Activated naive CD4-positive, alpha-beta T cell treated with anti-CD3 and anti-CD28 coated beads for 36 hours (primary cell): Measurements from ENCODE around the gene IL1A. TPM values are rescaled to one million over a fixed set of nuclear protein-coding genes. Genes with fewer than 3 reads are reported as not detected.

Experiments
- CTCF ChIA-PET: fragments of 350-600 bp; sonication (Branson Sonifier 250); formaldehyde crosslinking; loops from one replicate; lab custom pipeline; 2021; ENCODE audit warnings: antibody characterized with exemption; lab: Charles Lee
- DNase-seq: peaks from one replicate; pipeline ENCODE4 v3.0.0-alpha.2; 2020
- H3K27ac Mint-ChIP-seq: one replicate; pipeline ENCODE4 v1.8.0; 2021; ENCODE audit warnings: mild to moderate bottlenecking, mixed read lengths
- H3K27me3 Mint-ChIP-seq: one replicate; pipeline ENCODE4 v1.8.0; 2021; ENCODE audit warnings: low read depth, mixed read lengths
- H3K36me3 Mint-ChIP-seq: one replicate; pipeline ENCODE4 v1.8.0; 2021; ENCODE audit warnings: low read depth, mixed read lengths
- H3K4me1 Mint-ChIP-seq: one replicate; pipeline ENCODE4 v1.8.0; 2021; ENCODE audit warnings: low read depth, mixed read lengths
- H3K4me3 Mint-ChIP-seq: one replicate; pipeline ENCODE4 v1.8.0; 2021; ENCODE audit warnings: mild to moderate bottlenecking, moderate library complexity, mixed read lengths
- H3K9me3 Mint-ChIP-seq: one replicate; pipeline ENCODE4 v1.8.0; 2021; ENCODE audit warnings: mixed read lengths
- intact Hi-C: fragments of 100-400 bp; cut with micrococcal nuclease; formaldehyde crosslinking; loops from one replicate; pipeline ENCODE4 v1.15.1; 2023
- total RNA-seq, 2 experiments: library from RNA; stranded (reverse); gene quantifications; one replicate each; pipeline ENCODE4 v1.2.3, GENCODE V29; 2021

Gene IL1A
- total RNA-seq, 2 experiments from 2014 or later = 0.17 to 0.29 TPM

DNA sequence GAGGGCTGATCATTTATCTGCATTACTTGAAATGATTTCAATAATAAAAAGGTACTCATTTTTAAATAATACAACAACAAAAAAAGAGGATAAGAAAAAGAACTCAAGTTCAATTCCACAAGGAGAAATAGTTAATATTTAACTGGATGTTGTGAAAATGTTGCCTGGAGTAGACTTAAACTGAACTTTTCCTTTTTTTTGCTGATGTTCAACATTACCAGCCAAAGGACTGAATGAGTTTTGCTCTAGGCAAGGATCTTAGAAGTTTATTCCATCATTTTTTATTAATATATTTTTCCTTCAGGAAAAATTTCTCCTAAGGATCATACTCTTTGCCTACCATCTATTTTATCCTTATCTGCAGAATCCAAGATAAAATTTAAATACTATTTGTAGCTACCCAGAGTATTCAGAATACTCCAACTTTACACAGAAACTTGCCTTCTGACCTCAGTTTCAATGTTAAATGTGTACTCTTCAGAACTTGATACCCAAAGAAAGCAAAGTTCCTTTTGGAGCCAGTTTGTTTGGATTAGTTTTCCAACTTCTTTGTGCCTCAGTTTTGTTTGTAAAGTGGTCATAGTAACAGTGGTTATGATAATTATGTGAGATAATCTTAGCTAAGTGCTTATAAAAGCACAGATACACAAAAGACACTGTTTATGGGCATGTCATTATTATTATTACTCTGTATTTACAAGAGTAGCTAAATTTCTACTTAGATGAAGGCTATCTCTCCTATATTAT lies 32.7 kb downstream of the IL1A start:
- H3K9me3 Mint-ChIP-seq = no peaks in the 10 kb centered on the region
- peaks cover 38% of the 10 kb centered on the region for H3K36me3 Mint-ChIP-seq
- intact Hi-C loops = no loop called here
- no peak overlapping the region for H3K4me3 Mint-ChIP-seq
- CTCF ChIA-PET = interaction anchor here (0.8 to 9.7 kb wide), 4 partner anchors 17 to 193 kb away, joined by 3 to 118 read pairs (median 38); no protein-coding TSS in a partner anchor
- H3K27ac Mint-ChIP-seq = no peak overlapping the region
- no peak for DNase-seq
- peaks cover 10% of the 10 kb centered on the region for H3K4me1 Mint-ChIP-seq
- H3K27me3 Mint-ChIP-seq = no peaks in the 10 kb centered on the region

GRCh38 chr2:112750560-112750843 lies 33.8 kb downstream of the IL1A start:
- Mint-ChIP-seq H3K27me3 (no peaks in the 10 kb centered on the region), H3K4me3 (no peak overlapping the region), H3K9me3 (no peaks in the 10 kb centered on the region), H3K27ac (no peak overlapping the region), H3K4me1 (peaks cover 10% of the 10 kb centered on the region), H3K36me3 (peaks cover 34% of the 10 kb centered on the region)
- intact Hi-C loops = no loop called here
- no peak for DNase-seq
- CTCF ChIA-PET = interaction anchor here (0.5 to 9.7 kb wide), 18 partner anchors 10 to 392 kb away, joined by 3 to 118 read pairs (median 4); no protein-coding TSS in a partner anchor

GRCh38 chr2:112749755-112750559 lies 34.3 kb downstream of the IL1A start:
- H3K36me3 Mint-ChIP-seq = peaks cover 30% of the 10 kb centered on the region
- H3K27me3 Mint-ChIP-seq = no peaks in the 10 kb centered on the region
- CTCF ChIA-PET = interaction anchor here (0.5 to 9.7 kb wide), 47 partner anchors 10 to 391 kb away, joined by 3 to 118 read pairs (median 4); no protein-coding TSS in a partner anchor
- H3K4me3 Mint-ChIP-seq = no peak overlapping the region
- H3K9me3 Mint-ChIP-seq = no peaks in the 10 kb centered on the region
- no peak overlapping the region for H3K27ac Mint-ChIP-seq
- peaks cover 10% of the 10 kb centered on the region for H3K4me1 Mint-ChIP-seq
- DNase-seq = peak; percentile 90
- intact Hi-C loops = loop anchor here (1.0 kb wide), 3 partner anchors 135 to 209 kb away; no protein-coding TSS in a partner anchor

DNA sequence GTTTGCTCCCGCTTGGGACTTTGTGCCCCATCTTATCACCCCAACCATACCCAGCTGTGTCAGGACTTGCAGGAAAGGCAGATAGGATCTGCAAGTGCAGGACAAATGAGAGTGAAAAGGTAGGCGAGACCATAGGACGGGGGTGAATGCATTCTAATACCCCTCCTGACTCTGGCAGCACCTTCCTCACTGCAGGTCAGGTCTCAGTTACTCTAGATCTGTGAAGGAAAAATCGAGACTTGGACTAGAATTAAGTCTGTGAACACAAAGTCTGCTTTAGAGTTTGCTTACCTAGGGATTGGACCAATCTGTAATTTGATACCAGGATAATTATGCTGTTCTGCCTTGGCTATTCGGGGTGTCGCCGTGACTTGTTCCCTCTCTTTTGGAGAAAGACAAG lies 43.8 kb downstream of the IL1A start:
- CTCF ChIA-PET = interaction anchor here (0.6 to 4.2 kb wide), 6 partner anchors 9 to 205 kb away, joined by 3 to 28 read pairs (median 4); no protein-coding TSS in a partner anchor
- Mint-ChIP-seq H3K4me1 (no peaks in the 10 kb centered on the region), H3K4me3 (no peak overlapping the region), H3K9me3 (no peaks in the 10 kb centered on the region), H3K27ac (no peak overlapping the region), H3K27me3 (no peaks in the 10 kb centered on the region), H3K36me3 (peaks cover 35% of the 10 kb centered on the region)
- DNase-seq = no peak
- intact Hi-C loops = no loop called here

GRCh38 chr2:112737542-112738232 lies 46.6 kb downstream of the IL1A start:
- no peaks in the 10 kb centered on the region for H3K27me3 Mint-ChIP-seq
- intact Hi-C loops = no loop called here
- H3K36me3 Mint-ChIP-seq = peaks cover 25% of the 10 kb centered on the region
- CTCF ChIA-PET = interaction anchor here (0.6 to 4.2 kb wide), 11 partner anchors 8 to 239 kb away, joined by 3 to 28 read pairs (median 4); no protein-coding TSS in a partner anchor
- no peaks in the 10 kb centered on the region for H3K9me3 Mint-ChIP-seq
- DNase-seq = no peak
- H3K27ac Mint-ChIP-seq = no peak overlapping the region
- H3K4me1 Mint-ChIP-seq = no peaks in the 10 kb centered on the region
- H3K4me3 Mint-ChIP-seq = no peak overlapping the region

GRCh38 chr2:112733871-112734270 lies 50.4 kb downstream of the IL1A start:
- no peaks in the 10 kb centered on the region for H3K4me1 Mint-ChIP-seq
- H3K27ac Mint-ChIP-seq = no peak overlapping the region
- intact Hi-C loops = no loop called here
- no peak for DNase-seq
- H3K4me3 Mint-ChIP-seq = no peak overlapping the region
- H3K27me3 Mint-ChIP-seq = no peaks in the 10 kb centered on the region
- H3K9me3 Mint-ChIP-seq = no peaks in the 10 kb centered on the region
- CTCF ChIA-PET = interaction anchor here (0.6 to 1.3 kb wide), 4 partner anchors 16 to 146 kb away, joined by 3 to 5 read pairs (median 4); no protein-coding TSS in a partner anchor
- peaks cover 2% of the 10 kb centered on the region for H3K36me3 Mint-ChIP-seq

- intact Hi-C loops = no loop called here
- H3K27me3 Mint-ChIP-seq = no peaks in the 10 kb centered on the region
- no peaks in the 10 kb centered on the region for H3K4me1 Mint-ChIP-seq
- no peaks in the 10 kb centered on the region for H3K9me3 Mint-ChIP-seq
- no peaks in the 10 kb centered on the region for H3K36me3 Mint-ChIP-seq
- no peak for DNase-seq
- CTCF ChIA-PET = interaction anchor here (1.3 kb wide), 1 partner anchor 16 kb away, joined by 3 read pairs; no protein-coding TSS in a partner anchor
- no peak overlapping the region for H3K4me3 Mint-ChIP-seq
- no peak overlapping the region for H3K27ac Mint-ChIP-seq
These were observed 50.8 kb downstream of the IL1A start for GRCh38 chr2:112733456-112733855.

- H3K4me1 Mint-ChIP-seq = peaks cover 2% of the 10 kb centered on the region
- no peak for DNase-seq
- H3K27ac Mint-ChIP-seq = no peak overlapping the region
- no peaks in the 10 kb centered on the region for H3K27me3 Mint-ChIP-seq
- H3K4me3 Mint-ChIP-seq = no peak overlapping the region
- no peaks in the 10 kb centered on the region for H3K9me3 Mint-ChIP-seq
- no peaks in the 10 kb centered on the region for H3K36me3 Mint-ChIP-seq
- intact Hi-C loops = no loop called here
- CTCF ChIA-PET = interaction anchor here (0.6 to 1.5 kb wide), 3 partner anchors 18 to 210 kb away, joined by 3 to 4 read pairs (median 3); no protein-coding TSS in a partner anchor
These were observed 52.8 kb downstream of the IL1A start for GRCh38 chr2:112731479-112731878.

DNA sequence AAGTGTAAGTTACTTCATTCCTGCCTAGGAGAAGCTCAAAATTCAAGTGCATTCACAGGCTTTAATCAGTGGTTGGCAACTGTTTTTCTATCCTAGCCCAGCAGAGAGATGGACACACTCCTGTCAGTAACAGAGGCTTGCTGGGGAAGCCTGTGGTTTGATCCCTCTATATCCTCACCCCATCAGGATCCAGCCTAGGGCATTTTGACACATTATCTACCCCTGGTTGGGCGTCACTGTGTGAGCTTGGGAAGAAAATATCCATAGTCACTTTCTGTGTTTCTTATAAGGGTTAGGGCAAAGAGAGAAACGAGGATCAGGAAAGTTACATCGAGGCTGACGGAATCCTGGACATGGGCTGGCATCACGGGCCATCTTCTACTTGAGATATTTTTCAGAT lies 53.5 kb downstream of the IL1A start:
- H3K4me3 Mint-ChIP-seq = no peak overlapping the region
- H3K27me3 Mint-ChIP-seq = no peaks in the 10 kb centered on the region
- H3K36me3 Mint-ChIP-seq = no peaks in the 10 kb centered on the region
- intact Hi-C loops = no loop called here
- peaks cover 4% of the 10 kb centered on the region for H3K4me1 Mint-ChIP-seq
- no peaks in the 10 kb centered on the region for H3K9me3 Mint-ChIP-seq
- no peak for DNase-seq
- CTCF ChIA-PET = interaction anchor here (0.6 to 7.7 kb wide), 5 partner anchors 19 to 211 kb away, joined by 3 to 160 read pairs (median 4); no protein-coding TSS in a partner anchor
- no peak overlapping the region for H3K27ac Mint-ChIP-seq

GRCh38 chr2:112730216-112730615 lies 54.1 kb downstream of the IL1A start:
- DNase-seq = peak; percentile 3
- Mint-ChIP-seq H3K9me3 (no peaks in the 10 kb centered on the region), H3K4me1 (peaks cover 4% of the 10 kb centered on the region), H3K27me3 (no peaks in the 10 kb centered on the region), H3K27ac (no peak overlapping the region), H3K36me3 (no peaks in the 10 kb centered on the region), H3K4me3 (no peak overlapping the region)
- CTCF ChIA-PET = interaction anchor here (1.2 to 7.7 kb wide), 5 partner anchors 9 to 211 kb away, joined by 3 to 160 read pairs (median 6); no protein-coding TSS in a partner anchor
- intact Hi-C loops = no loop called here

- Mint-ChIP-seq H3K4me3 (no peak overlapping the region), H3K27me3 (no peaks in the 10 kb centered on the region), H3K27ac (no peak overlapping the region), H3K36me3 (no peaks in the 10 kb centered on the region), H3K9me3 (no peaks in the 10 kb centered on the region), H3K4me1 (peaks cover 4% of the 10 kb centered on the region)
- intact Hi-C loops = loop anchor here (5.0 kb wide), 1 partner anchor 246 kb away; the partner anchor contains the start of gene TTL
- DNase-seq = no peak
- CTCF ChIA-PET = interaction anchor here (0.6 to 7.7 kb wide), 11 partner anchors 9 to 230 kb away, joined by 3 to 160 read pairs (median 6); no protein-coding TSS in a partner anchor
These were observed 55.7 kb downstream of the IL1A start for GRCh38 chr2:112728378-112729175.
